NCI-H1417 treated with DMSO at 0.1 percent for 48 hours (cell line): ENCODE data around the gene B4GALNT1.
"Not testable (repeated sequence)": the region's sequence is repeated elsewhere in the genome, so short reads cannot be mapped to it uniquely, and the experiment has no call there.

Experiments used
- DNase-seq: peaks from one replicate; lab custom pipeline; 2025; lab: John Stamatoyannopoulos, UW

B4GALNT1 gene

GRCh38 chr12:57637364-57637763 is 4.4 kb upstream of the B4GALNT1 start:
- DNase-seq: no peak

- DNase-seq: not testable (repeated sequence)
Measured at GRCh38 chr12:57636731-57637130, 3.7 kb upstream of the B4GALNT1 start.

- no peak for DNase-seq
Measured at GRCh38 chr12:57632073-57632957, 686 bp downstream of the B4GALNT1 start.

- DNase-seq: no peak
Measured at GRCh38 chr12:57631566-57632072, 1.4 kb downstream of the B4GALNT1 start.

- no peak for DNase-seq
Measured at GRCh38 chr12:57630891-57631433, 2.0 kb downstream of the B4GALNT1 start.

- no peak for DNase-seq
Measured at GRCh38 chr12:57629897-57630471, 3.0 kb downstream of the B4GALNT1 start.

GRCh38 chr12:57628280-57629191 is 4.5 kb downstream of the B4GALNT1 start:
- no peak for DNase-seq

- DNase-seq: no peak
Measured at GRCh38 chr12:57627501-57628279, 5.3 kb downstream of the B4GALNT1 start.

- no peak for DNase-seq
Measured at GRCh38 chr12:57626921-57627445, 6.0 kb downstream of the B4GALNT1 start.

- no peak for DNase-seq
Measured at GRCh38 chr12:57626111-57626920, 6.7 kb downstream of the B4GALNT1 start.

- DNase-seq: no peak
Measured at GRCh38 chr12:57625261-57626032, 7.6 kb downstream of the B4GALNT1 start.

- DNase-seq: no peak
Measured at GRCh38 chr12:57624441-57625220, 8.4 kb downstream of the B4GALNT1 start.

- DNase-seq: no peak
Measured at GRCh38 chr12:57623811-57624390, 9.1 kb downstream of the B4GALNT1 start.

- no peak for DNase-seq
Measured at GRCh38 chr12:57623385-57623784, 9.6 kb downstream of the B4GALNT1 start.

GRCh38 chr12:57622293-57623245 is 10.4 kb downstream of the B4GALNT1 start:
- DNase-seq: no peak

- DNase-seq: no peak
Measured at GRCh38 chr12:57621497-57622292, 11.3 kb downstream of the B4GALNT1 start.
